Left lung (tissue), 10 donors: ENCODE data around the gene RHO. TPM values are rescaled to one million over a fixed set of nuclear protein-coding genes. Genes with fewer than 3 reads are reported as not detected.

Experiments
- ATAC-seq: fragments of 200-7000 bp; cut with Tn5 transposase; one replicate; pipeline ENCODE4 v1.9.1; 2020; ENCODE audit warnings: moderate library complexity
- DNase-seq, 4 donors: peaks; one replicate each; pipeline ENCODE4 v3.0.0-alpha.2; 2013 to 2020
- H3K27ac ChIP-seq, 2 donors: fragments of 200-600 bp; sonication (generic) in 1 of 2; one replicate each; pipeline versions ENCODE4 v1.5.0 to v1.8.0; 2020 to 2021
- H3K27me3 ChIP-seq, 2 donors: fragments of 200-600 bp; sonication (generic) in 1 of 2; one replicate each; pipeline versions ENCODE4 v1.5.0 to v1.8.0; 2020 to 2021
- H3K36me3 ChIP-seq, 2 donors: fragments of 200-600 bp; sonication (generic) in 1 of 2; one replicate each; pipeline versions ENCODE4 v1.5.0 to v1.8.0; 2020 to 2021
- H3K4me1 ChIP-seq, 2 donors: fragments of 200-600 bp; one replicate each; pipeline ENCODE4 v1.8.0; 2021
- H3K4me3 ChIP-seq, 2 donors: fragments of 200-600 bp; sonication (generic) in 1 of 2; one replicate each; pipeline versions ENCODE4 v1.5.0 to v1.8.0; 2020 to 2021; ENCODE audit warnings: mild to moderate bottlenecking in 1 of 2
- H3K9me3 ChIP-seq, 2 donors: fragments of 200-600 bp; sonication (generic) in 1 of 2; one replicate each; pipeline versions ENCODE4 v1.5.0 to v1.8.0; 2020 to 2021
- CTCF ChIP-seq, 2 donors: fragments of 200-600 bp; sonication (generic) in 1 of 2; IDR thresholded peaks; one replicate each; pipeline versions ENCODE4 v1.5.0 to v1.8.0; 2021; ENCODE audit warnings: antibody characterized with exemption in 2 of 2
- intact Hi-C, 2 donors: fragments of 100-400 bp; cut with DNase I; formaldehyde crosslinking; loops; one replicate each; pipeline versions ENCODE4 v1.11.2 to v1.14.2; 2022
- polyA plus RNA-seq, 6 donors: library from polyadenylated mRNA; unstranded; fragments of 120-200 nt; gene quantifications; one replicate each; pipeline ENCODE4 v1.2.1, GENCODE V29; 2013; ENCODE audit not compliant: insufficient read length in 6 of 6
- total RNA-seq, 2 donors: library from RNA; stranded (reverse); fragmentation: NEBNext Ultra II Directional; extraction: Animal tissue kit (Norgen Biotek cat#: 25700); gene quantifications; one replicate each; pipeline ENCODE4 v1.2.1, GENCODE V29; 2021
- donor health status: DM: no; HTN: yes; CAD: no.
- donor health status: DM: no; HTN: no; CAD: no.

RHO gene
- total and polyA plus RNA-seq, 8 donors, result 0.08 to 0.17 (median 0.09) TPM; not detected in 2

GRCh38 chr3:129532261-129532660 lies 3.8 kb downstream of the RHO start:
- Histone ChIP-seq H3K27ac (no peak overlapping the region), H3K36me3 (no peaks in the 10 kb centered on the region), H3K27me3 (no peaks in the 10 kb centered on the region), H3K4me3 (no peak overlapping the region), H3K9me3 (no peaks in the 10 kb centered on the region), H3K4me1 (peaks cover 0 to 8% of the 10 kb centered on the region in 2 donors)
- no peak for TF ChIP-seq CTCF (IDR thresholded peaks at IDR 0.05)
- intact Hi-C loops, result no loop called here
- peak in 1 of 4 donors; percentile 55 for DNase-seq
- ATAC-seq, result no peak

- Histone ChIP-seq H3K27me3 (no peaks in the 10 kb centered on the region), H3K27ac (no peak overlapping the region), H3K36me3 (no peaks in the 10 kb centered on the region), H3K9me3 (no peaks in the 10 kb centered on the region), H3K4me1 (peaks cover 0 to 8% of the 10 kb centered on the region in 2 donors), H3K4me3 (no peak overlapping the region)
- intact Hi-C loops, result no loop called here
- DNase-seq (peak in 1 of 4 donors; percentile 61), ATAC-seq (no peak)
- no peak for TF ChIP-seq CTCF (IDR thresholded peaks at IDR 0.05)
These were observed 5.0 kb downstream of the RHO start for GRCh38 chr3:129533406-129533805.

GRCh38 chr3:129534428-129535027 lies 6.1 kb downstream of the RHO start:
- H3K36me3 ChIP-seq, result no peaks in the 10 kb centered on the region
- no peaks in the 10 kb centered on the region for H3K27me3 ChIP-seq
- H3K27ac ChIP-seq, result no peak overlapping the region
- H3K4me1 ChIP-seq, result peaks cover 0 to 6% of the 10 kb centered on the region in 2 donors
- no peaks in the 10 kb centered on the region for H3K9me3 ChIP-seq
- no peak for ATAC-seq
- no peak for TF ChIP-seq CTCF (IDR thresholded peaks at IDR 0.05)
- intact Hi-C loops, result no loop called here
- H3K4me3 ChIP-seq, result no peak overlapping the region
- DNase-seq, result peak in 1 of 4 donors; percentile 10

- Histone ChIP-seq H3K27ac (no peak overlapping the region), H3K36me3 (no peaks in the 10 kb centered on the region), H3K9me3 (no peaks in the 10 kb centered on the region), H3K4me3 (no peak overlapping the region), H3K27me3 (no peaks in the 10 kb centered on the region), H3K4me1 (peaks cover 0 to under 1% of the 10 kb centered on the region in 2 donors)
- no peak for ATAC-seq
- DNase-seq, result no peak
- intact Hi-C loops, result no loop called here
- TF ChIP-seq CTCF (IDR thresholded peaks at IDR 0.05), result no peak
These were observed 6.6 kb downstream of the RHO start for GRCh38 chr3:129535075-129535474.

- Histone ChIP-seq H3K9me3 (no peaks in the 10 kb centered on the region), H3K4me1 (no peaks in the 10 kb centered on the region), H3K4me3 (no peak overlapping the region), H3K27ac (no peak overlapping the region), H3K27me3 (no peaks in the 10 kb centered on the region), H3K36me3 (no peaks in the 10 kb centered on the region)
- ATAC-seq (no peak), DNase-seq (no peak)
- intact Hi-C loops, result no loop called here
- TF ChIP-seq CTCF (IDR thresholded peaks at IDR 0.05), result no peak
These were observed 7.9 kb downstream of the RHO start for GRCh38 chr3:129536374-129536667.
